BLaER1 treated with 17β-estradiol and CSF1 and Interleukin-3, amounts not matched to agents 10 nM and 100 nM (cell line): ENCODE results near the gene SLC43A1.

Source experiments
- H3K27ac ChIP-seq, 11 experiments: shearing (Covaris generic); formaldehyde crosslinking; 2 replicates each; pipeline ENCODE4 v1.8.1; 2022
- H3K27me3 ChIP-seq, 11 experiments: shearing (Covaris generic); formaldehyde crosslinking; 2 replicates each; pipeline ENCODE4 v1.8.1; 2022
- H3K36me3 ChIP-seq, 11 experiments: shearing (Covaris generic); formaldehyde crosslinking; 2 replicates each; pipeline ENCODE4 v1.8.1; 2022
- H3K4me1 ChIP-seq, 10 experiments: shearing (Covaris generic); formaldehyde crosslinking; 2 replicates each; pipeline ENCODE4 v1.8.1; 2022
- H3K4me2 ChIP-seq, 11 experiments: shearing (Covaris generic); formaldehyde crosslinking; 2 replicates each; pipeline ENCODE4 v1.8.1; 2022
- H3K4me3 ChIP-seq, 10 experiments: shearing (Covaris generic); formaldehyde crosslinking; 2 replicates each; pipeline ENCODE4 v1.8.1; 2022
- H3K9ac ChIP-seq, 11 experiments: shearing (Covaris generic); formaldehyde crosslinking; 2 replicates each; pipeline ENCODE4 v1.8.1; 2022
- H3K9me3 ChIP-seq, 11 experiments: shearing (Covaris generic); formaldehyde crosslinking; replicated peaks in 1 of 11; 2 replicates each; pipeline ENCODE4 v1.8.1; 2022
- H4K20me1 ChIP-seq, 11 experiments: shearing (Covaris generic); formaldehyde crosslinking; 2 replicates each; pipeline ENCODE4 v1.8.1; 2022
- Cebpa-rat ChIP-seq, 11 experiments: shearing (Covaris generic); IDR thresholded peaks; 2 replicates each; pipeline ENCODE4 v1.8.1; 2022

SLC43A1 gene

DNA sequence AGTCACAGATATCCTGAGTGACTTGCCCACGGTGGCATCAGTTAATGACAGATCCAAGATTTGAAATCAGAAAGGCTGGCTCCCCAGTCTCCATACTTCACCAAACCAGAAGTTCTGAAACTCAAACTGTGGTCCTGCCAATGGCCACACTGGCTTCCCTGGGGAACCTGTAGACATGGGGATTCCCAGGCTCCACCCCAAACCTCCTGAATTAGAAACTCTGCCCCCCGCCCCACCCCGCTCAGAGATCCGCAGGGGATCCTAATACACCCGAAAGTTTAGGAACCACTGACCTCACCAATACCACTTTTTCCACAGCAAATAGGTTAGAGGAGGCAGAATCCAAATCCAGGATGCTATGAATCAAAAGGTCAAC lies 39.8 kb downstream of the SLC43A1 start:
- peaks cover 33 to 93% (median 85%) of the 10 kb centered on the region in 10 experiments for H3K4me1 ChIP-seq
- H3K36me3 ChIP-seq = peaks cover 0 to 21% (median 0%) of the 10 kb centered on the region in 11 experiments; a peak in 6 of 22 replicates
- H3K4me3 ChIP-seq = peak overlapping the region; percentile 47 to 71 (median 60)
- H3K27me3 ChIP-seq = peaks cover 0 to 9% (median 0%) of the 10 kb centered on the region in 11 experiments; a peak in 2 of 22 replicates
- H3K9ac ChIP-seq = peak overlapping the region; percentile 71 to 81 (median 79); a peak in 19 of 22 replicates
- no peaks in the 10 kb centered on the region for H4K20me1 ChIP-seq
- peak overlapping the region in 9 of 11 experiments; percentile 61 to 95 (median 88); a peak in 18 of 22 replicates for H3K27ac ChIP-seq
- no peaks in the 10 kb centered on the region for H3K9me3 ChIP-seq
- H3K4me2 ChIP-seq = peak overlapping the region; percentile 87 to 98 (median 95)
- no peak for TF ChIP-seq Cebpa-rat (IDR thresholded peaks at IDR 0.05)

DNA sequence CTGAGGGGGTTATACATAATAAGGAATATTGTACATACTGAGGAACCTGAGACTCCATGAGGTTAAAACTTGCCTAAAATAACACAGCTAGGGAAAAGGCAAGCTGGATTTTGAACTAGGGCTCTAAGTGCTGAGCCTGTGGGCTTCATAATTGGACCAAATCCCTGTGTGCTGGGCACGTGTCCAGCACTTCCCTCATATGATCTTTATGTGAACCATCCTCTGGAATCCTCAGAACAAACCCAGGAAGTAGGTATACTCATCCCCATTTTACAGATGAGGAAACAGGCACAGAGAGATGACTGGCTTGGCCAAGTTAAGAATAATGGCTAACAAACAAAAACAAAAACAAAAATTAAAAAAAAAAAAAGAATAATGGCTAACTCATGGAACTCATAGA lies 40.3 kb downstream of the SLC43A1 start:
- H3K9ac ChIP-seq = peak overlapping the region in 8 of 11 experiments; percentile 71 to 83 (median 80); a peak in 9 of 22 replicates
- H3K4me3 ChIP-seq = peak overlapping the region in 6 of 10 experiments; percentile 53 to 71 (median 59); a peak in 7 of 20 replicates
- peak overlapping the region; percentile 87 to 98 (median 95) for H3K4me2 ChIP-seq
- no peaks in the 10 kb centered on the region for H4K20me1 ChIP-seq
- H3K36me3 ChIP-seq = peaks cover 0 to 25% (median 2%) of the 10 kb centered on the region in 11 experiments; a peak in 7 of 22 replicates
- peaks cover 33 to 89% (median 82%) of the 10 kb centered on the region in 10 experiments for H3K4me1 ChIP-seq
- no peaks in the 10 kb centered on the region for H3K9me3 ChIP-seq
- TF ChIP-seq Cebpa-rat (IDR thresholded peaks at IDR 0.05) = no peak
- peaks cover 0 to 9% (median 0%) of the 10 kb centered on the region in 11 experiments; a peak in 2 of 22 replicates for H3K27me3 ChIP-seq
- H3K27ac ChIP-seq = peak overlapping the region in 8 of 11 experiments; percentile 82 to 95 (median 92); a peak in 14 of 22 replicates

DNA sequence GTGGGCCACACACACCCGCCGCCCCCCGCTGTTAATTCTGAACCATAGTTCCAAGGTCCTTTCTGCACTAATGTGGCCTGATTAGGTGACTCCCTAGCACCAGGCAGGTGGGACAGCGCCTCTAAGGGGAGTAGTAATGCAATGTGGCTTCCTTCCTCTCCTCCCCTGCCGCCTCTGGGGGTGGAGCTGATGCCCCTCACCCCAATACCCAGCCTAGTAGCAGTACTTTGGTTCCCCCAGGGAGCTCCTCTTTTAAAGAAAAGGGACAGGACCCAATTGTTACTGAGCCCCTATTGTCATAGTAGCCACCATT lies 40.7 kb downstream of the SLC43A1 start:
- Histone ChIP-seq H3K9me3 (no peaks in the 10 kb centered on the region), H3K9ac (peak overlapping the region in 10 of 11 experiments; percentile 56 to 83 (median 79); a peak in 18 of 22 replicates), H4K20me1 (no peaks in the 10 kb centered on the region), H3K27me3 (peaks cover 0 to 9% (median 0%) of the 10 kb centered on the region in 11 experiments; a peak in 2 of 22 replicates), H3K27ac (peak overlapping the region in 10 of 11 experiments; percentile 18 to 95 (median 90); a peak in 18 of 22 replicates), H3K36me3 (peaks cover 0 to 29% (median 7%) of the 10 kb centered on the region in 11 experiments; a peak in 14 of 22 replicates), H3K4me3 (peak overlapping the region in 7 of 10 experiments; percentile 47 to 61 (median 50); a peak in 13 of 20 replicates), H3K4me1 (peaks cover 33 to 87% (median 80%) of the 10 kb centered on the region in 10 experiments), H3K4me2 (peak overlapping the region; percentile 87 to 98 (median 95))
- TF ChIP-seq Cebpa-rat (IDR thresholded peaks at IDR 0.05) = no peak

DNA sequence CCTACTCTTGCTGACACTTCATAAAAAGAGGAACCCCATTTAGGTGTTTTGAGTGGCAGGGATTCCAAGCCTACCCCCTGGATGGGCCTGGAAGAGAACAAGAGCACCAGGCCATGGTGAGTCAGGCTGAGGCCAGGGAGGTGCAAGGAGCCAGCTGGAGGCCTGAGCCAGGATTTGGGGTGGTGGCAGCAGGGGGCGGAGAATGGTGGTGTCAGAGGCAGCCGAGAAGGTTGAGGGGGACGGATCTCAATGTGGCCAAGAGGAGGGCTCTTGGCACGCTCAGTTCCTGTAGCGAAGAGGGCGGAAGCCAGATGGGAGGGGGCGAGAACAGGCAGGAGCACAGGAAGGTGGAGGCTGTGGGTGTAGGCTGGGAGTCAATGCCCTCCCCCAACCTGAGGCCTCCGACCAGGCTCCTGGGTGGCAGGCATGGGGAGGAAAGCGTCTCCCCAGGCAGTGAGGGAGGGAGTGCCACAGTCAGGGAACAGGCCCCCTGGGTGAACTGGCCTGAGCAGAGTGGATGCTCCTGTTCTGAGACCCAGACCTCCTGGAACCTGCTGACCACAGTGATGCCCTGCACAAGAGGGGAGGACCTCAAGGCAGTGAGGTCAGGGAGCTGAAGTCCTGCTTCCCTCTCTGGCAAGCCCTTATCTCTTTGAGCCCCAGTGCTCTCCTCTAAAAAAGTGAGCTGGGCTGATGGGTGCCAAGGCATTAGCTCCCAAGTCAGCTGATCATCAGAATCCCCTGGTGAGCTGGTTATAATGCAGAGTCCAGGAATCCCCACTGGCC lies 41.3 kb downstream of the SLC43A1 start:
- Histone ChIP-seq H3K36me3 (peaks cover 0 to 35% (median 11%) of the 10 kb centered on the region in 11 experiments; a peak in 14 of 22 replicates), H3K4me2 (peak overlapping the region; percentile 87 to 98 (median 95)), H3K27ac (peak overlapping the region in 10 of 11 experiments; percentile 18 to 95 (median 90); a peak in 20 of 22 replicates), H3K4me3 (peak overlapping the region in 7 of 10 experiments; percentile 47 to 61 (median 50); a peak in 14 of 20 replicates), H4K20me1 (no peaks in the 10 kb centered on the region), H3K4me1 (peaks cover 33 to 81% (median 75%) of the 10 kb centered on the region in 10 experiments), H3K9ac (peak overlapping the region; percentile 7 to 83 (median 77); a peak in 20 of 22 replicates), H3K27me3 (peaks cover 0 to 9% (median 0%) of the 10 kb centered on the region in 11 experiments; a peak in 2 of 22 replicates), H3K9me3 (no peaks in the 10 kb centered on the region)
- no peak for TF ChIP-seq Cebpa-rat (IDR thresholded peaks at IDR 0.05)

DNA sequence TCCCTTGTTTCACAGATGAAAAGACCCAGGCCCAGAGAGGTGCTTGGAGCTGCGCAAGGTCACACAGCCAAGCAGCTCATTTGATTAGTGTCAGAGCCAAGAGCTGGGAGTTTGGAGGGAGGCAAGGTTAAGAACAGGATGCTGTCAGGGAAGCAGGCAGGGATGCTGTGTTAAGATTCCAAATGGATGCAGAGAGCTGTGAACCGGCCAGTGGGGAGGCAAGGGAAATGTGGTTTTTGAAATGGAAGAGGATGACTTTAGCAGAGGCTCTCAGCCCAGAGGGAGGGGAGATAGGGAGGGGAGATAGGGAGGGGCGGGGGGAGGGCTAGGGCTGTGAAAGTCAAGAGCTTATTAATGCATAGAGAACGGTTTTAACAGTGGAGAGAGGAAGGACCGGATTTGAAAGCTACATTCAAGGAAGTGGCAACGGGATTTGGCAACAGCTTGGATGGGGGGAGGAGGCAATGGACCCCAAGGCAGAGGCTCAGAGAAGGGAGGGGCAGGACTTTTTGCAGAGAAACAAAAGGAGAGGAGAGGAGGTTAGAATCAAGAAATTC lies 42.1 kb downstream of the SLC43A1 start:
- Histone ChIP-seq H3K27me3 (peaks cover 0 to 9% (median 0%) of the 10 kb centered on the region in 11 experiments; a peak in 2 of 22 replicates), H3K9me3 (no peaks in the 10 kb centered on the region), H3K36me3 (peaks cover 0 to 43% (median 20%) of the 10 kb centered on the region in 11 experiments; a peak in 16 of 22 replicates), H3K4me2 (peak overlapping the region; percentile 87 to 98 (median 95)), H3K27ac (peak overlapping the region in 10 of 11 experiments; percentile 18 to 95 (median 90); a peak in 19 of 22 replicates), H3K9ac (peak overlapping the region in 10 of 11 experiments; percentile 7 to 83 (median 79); a peak in 18 of 22 replicates), H3K4me1 (peaks cover 33 to 74% (median 69%) of the 10 kb centered on the region in 10 experiments), H4K20me1 (no peaks in the 10 kb centered on the region), H3K4me3 (peak overlapping the region in 7 of 10 experiments; percentile 47 to 61 (median 50); a peak in 13 of 20 replicates)
- peak in 6 of 11 experiments; percentile 24 to 50 (median 42); a peak in 5 of 22 replicates for TF ChIP-seq Cebpa-rat (IDR thresholded peaks at IDR 0.05)

- peaks cover 0 to 55% (median 28%) of the 10 kb centered on the region in 11 experiments; a peak in 16 of 22 replicates for H3K36me3 ChIP-seq
- peak overlapping the region in 2 of 11 experiments; percentile 1 to 94; a peak in 1 of 22 replicates for H3K4me2 ChIP-seq
- H3K4me3 ChIP-seq = no peak overlapping the region
- peaks cover 33 to 74% (median 65%) of the 10 kb centered on the region in 10 experiments for H3K4me1 ChIP-seq
- H3K9ac ChIP-seq = no peak overlapping the region; a peak in 1 of 22 replicates
- no peaks in the 10 kb centered on the region for H3K9me3 ChIP-seq
- peaks cover 0 to 7% (median 0%) of the 10 kb centered on the region in 11 experiments; a peak in 1 of 22 replicates for H3K27me3 ChIP-seq
- no peaks in the 10 kb centered on the region for H4K20me1 ChIP-seq
- no peak for TF ChIP-seq Cebpa-rat (IDR thresholded peaks at IDR 0.05)
- H3K27ac ChIP-seq = peak overlapping the region in 4 of 11 experiments; percentile 88 to 95 (median 92); a peak in 4 of 22 replicates
Observed at GRCh38 chr11:57471496-57471895, 44.0 kb downstream of the SLC43A1 start.

DNA sequence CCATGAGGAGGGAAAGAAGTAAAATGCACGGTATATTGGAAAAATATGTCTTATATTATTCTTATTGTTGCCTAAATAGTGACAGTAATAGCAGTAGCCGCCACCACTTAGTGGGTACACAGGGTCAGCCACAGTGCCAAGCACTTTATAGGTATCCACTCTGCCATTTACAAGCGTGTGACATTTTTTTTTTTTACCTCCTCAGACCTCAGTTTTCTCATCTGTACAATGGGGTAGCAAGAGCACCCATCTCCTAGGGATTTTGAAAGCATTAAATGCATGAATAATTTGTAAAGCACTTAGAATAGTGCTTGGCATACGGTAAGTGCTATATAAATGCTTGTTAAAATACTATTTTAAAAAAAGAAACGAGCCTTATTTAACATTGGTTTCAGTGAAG lies 46.2 kb downstream of the SLC43A1 start:
- Histone ChIP-seq H3K4me2 (no peak overlapping the region), H3K4me3 (no peak overlapping the region), H3K27me3 (no peaks in the 10 kb centered on the region), H3K9me3 (no peaks in the 10 kb centered on the region), H3K9ac (no peak overlapping the region), H3K4me1 (peaks cover 20 to 71% (median 59%) of the 10 kb centered on the region in 10 experiments), H4K20me1 (peaks cover 0 to 8% (median 0%) of the 10 kb centered on the region in 11 experiments; a peak in 3 of 22 replicates), H3K36me3 (peaks cover 0 to 65% (median 37%) of the 10 kb centered on the region in 11 experiments; a peak in 16 of 22 replicates), H3K27ac (no peak overlapping the region)
- no peak for TF ChIP-seq Cebpa-rat (IDR thresholded peaks at IDR 0.05)

DNA sequence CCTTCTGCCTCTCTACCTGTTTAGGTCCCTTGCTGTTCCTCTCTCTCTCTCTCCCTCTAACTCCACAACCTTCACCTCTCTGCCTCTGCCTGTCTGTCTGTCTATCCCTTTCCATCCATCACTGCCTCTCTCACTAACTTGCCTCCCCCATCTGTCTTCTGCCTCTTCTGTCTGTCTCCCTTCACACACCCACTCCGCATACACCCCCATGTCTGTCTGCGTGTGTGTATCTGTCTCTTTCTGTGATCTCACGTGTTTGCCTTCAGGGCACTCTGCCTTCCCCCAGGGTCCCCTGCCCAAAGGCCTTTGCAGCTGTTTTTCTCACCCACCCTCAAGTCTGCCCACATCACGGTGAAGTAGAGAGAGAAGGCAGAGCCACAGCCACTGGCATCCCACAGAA lies 47.2 kb downstream of the SLC43A1 start:
- H3K9ac ChIP-seq = peak overlapping the region in 4 of 11 experiments; percentile 5 to 22 (median 16); a peak in 3 of 22 replicates
- 0 out of 22 replicates have a peak overlapping the region, but pooled peaks of 1 of the 11 experiments have one; percentile 12 for H3K4me2 ChIP-seq
- no peaks in the 10 kb centered on the region for H3K9me3 ChIP-seq
- peaks cover 0 to 65% (median 37%) of the 10 kb centered on the region in 11 experiments; a peak in 16 of 22 replicates for H3K36me3 ChIP-seq
- H3K4me1 ChIP-seq = peaks cover 12 to 72% (median 59%) of the 10 kb centered on the region in 10 experiments
- TF ChIP-seq Cebpa-rat (IDR thresholded peaks at IDR 0.05) = no peak
- no peaks in the 10 kb centered on the region for H3K27me3 ChIP-seq
- no peak overlapping the region for H3K4me3 ChIP-seq
- peaks cover 0 to 14% (median 0%) of the 10 kb centered on the region in 11 experiments; a peak in 5 of 22 replicates for H4K20me1 ChIP-seq
- 0 out of 22 replicates have a peak overlapping the region, but pooled peaks of 1 of the 11 experiments have one; percentile 8 for H3K27ac ChIP-seq
